ENCODE results near the gene BIN1.

The BIN1 gene, protein sequence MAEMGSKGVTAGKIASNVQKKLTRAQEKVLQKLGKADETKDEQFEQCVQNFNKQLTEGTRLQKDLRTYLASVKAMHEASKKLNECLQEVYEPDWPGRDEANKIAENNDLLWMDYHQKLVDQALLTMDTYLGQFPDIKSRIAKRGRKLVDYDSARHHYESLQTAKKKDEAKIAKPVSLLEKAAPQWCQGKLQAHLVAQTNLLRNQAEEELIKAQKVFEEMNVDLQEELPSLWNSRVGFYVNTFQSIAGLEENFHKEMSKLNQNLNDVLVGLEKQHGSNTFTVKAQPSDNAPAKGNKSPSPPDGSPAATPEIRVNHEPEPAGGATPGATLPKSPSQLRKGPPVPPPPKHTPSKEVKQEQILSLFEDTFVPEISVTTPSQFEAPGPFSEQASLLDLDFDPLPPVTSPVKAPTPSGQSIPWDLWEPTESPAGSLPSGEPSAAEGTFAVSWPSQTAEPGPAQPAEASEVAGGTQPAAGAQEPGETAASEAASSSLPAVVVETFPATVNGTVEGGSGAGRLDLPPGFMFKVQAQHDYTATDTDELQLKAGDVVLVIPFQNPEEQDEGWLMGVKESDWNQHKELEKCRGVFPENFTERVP

DNA sequence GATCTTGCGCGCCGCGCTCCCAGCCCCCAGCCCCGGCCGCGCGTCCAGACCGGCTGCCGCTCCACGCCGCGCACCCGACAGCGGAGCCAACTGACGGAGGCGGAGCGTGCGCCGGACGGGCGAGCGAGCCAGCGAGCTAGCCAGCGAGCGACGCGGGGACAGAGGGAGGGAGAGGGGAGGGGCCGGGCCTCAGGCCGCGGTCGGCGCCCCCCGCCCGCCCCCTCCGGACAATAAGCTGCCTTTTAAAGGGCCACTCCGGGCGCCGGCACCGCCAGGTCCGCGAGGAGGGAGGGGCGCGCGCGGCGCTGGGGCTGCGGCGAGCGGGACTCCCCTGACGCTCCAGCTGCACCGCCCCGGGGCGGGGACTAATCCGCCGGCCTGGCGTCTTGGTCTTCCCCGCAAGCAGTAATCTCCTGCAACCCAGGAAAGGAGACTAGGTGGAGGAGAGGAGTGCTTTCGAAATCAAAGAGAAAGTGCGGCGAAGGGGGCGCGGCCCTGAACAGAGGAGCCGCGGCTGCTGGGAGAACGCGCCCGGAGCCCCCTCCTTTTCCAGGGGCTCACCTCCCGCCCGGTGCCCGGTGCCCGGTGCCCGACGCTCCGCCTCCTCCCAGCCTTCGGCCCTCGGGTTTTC lies at the start of gene BIN1:
Gene BIN1, minus strand, starts transcription at position 164 of the 631 bp plus-strand sequence. CDS start 211 bp downstream, outside the sequence.
- no peak for FAIRE-seq

DNA sequence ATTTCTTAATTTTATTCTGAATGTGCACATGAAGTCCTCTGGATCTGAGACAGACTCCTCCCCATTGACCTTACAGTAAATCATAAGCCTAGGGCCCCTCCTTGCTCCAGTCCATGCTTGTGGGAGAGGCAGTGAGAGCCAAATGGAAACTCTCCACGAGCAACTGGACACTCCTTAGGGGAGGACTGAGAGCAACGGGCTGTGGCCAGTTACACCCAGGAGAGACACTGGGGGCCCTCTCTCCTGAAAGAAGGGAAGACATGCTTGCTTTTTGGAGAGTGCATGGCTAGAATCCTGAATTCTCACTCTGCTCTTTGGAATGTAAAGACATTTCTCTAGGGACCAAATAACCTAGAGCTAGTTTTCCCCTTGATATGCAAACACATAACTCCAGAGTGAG lies 49.0 kb upstream of the BIN1 start:
- FAIRE-seq: no peak

DNA sequence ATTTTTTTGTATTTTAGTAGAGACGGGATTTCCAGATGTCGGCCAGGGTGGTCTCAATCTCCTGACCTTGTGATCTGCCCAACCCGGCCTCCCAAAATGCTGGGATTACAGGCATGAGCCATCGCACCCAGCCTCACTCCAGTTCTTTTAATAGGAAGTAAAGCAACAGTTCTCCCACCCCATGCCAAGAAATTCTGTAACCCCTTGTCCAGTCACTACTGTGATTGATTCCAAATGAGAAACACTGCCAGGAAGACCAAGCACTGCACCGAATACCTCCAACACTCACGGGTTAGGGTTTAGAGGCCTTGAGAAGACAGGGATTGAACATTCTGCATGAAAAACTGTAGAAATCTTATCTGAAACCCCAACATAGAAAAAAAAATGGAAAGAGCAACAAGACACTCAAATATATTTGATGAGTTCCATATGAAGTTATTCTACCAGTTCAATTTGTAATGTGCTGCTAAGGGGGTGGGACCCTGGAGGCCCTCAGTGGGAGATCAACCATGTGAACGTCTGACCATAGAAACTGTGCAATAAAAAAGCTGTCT lies 48.2 kb upstream of the BIN1 start:
- peak; percentile 85 for FAIRE-seq

GRCh38 chr2:127154396-127154795 lies 47.4 kb upstream of the BIN1 start:
- FAIRE-seq: no peak

GRCh38 chr2:127153691-127154158 lies 46.8 kb upstream of the BIN1 start:
- no peak for FAIRE-seq

DNA sequence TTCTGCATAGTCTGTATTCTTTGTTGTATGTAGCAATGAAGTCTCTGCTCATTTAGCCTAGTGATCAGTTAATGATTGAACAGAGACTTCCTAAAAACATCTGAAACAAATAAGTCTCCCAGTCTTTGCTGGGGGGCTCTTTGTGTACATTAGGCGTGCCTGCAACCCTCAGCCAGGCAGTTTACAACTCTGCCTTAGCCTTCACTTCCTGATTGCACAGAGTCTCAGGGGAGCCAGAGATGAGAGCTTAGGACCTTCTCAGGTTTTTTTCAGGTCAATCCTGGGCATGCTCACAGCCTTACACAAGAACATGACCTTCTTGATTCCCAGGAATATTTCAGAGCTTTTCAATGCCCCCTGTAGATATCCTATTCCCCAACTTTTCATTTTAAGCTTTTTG lies 44.0 kb upstream of the BIN1 start:
- FAIRE-seq: no peak

GRCh38 chr2:127149384-127149783 lies 42.4 kb upstream of the BIN1 start:
- FAIRE-seq: no peak

DNA sequence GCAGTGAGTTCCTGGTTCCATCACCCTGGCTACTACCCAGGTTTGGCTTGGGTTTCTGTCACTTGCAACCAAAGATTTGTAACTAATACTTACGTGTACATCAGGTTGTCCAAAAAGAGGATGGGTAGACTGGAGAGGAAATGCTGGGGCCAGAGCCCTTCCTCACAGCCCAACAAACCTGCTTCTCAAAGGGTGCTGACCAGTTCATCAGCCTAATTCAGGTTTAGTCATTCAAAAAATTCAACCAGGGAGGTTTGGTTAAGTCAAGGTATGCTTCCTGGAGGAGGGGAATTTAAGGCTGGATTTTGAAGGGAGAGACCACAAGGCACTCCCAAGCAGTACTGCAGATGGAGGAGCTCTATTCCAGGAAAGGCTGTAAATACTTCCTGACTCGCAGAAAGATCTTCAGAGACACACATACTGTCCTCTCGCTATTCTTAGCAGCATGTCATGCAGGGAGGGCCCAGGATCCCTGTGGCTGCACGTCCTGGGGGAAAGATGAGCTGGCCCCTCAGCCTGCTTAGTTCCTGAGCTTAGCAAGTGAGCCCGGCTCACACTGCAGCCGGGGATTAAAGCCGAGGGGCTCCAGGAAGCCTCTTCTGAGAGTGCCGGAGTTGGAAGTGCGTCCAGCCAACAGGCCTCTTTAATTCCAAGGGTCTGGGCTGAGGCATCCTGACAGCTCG lies 40.0 kb upstream of the BIN1 start:
- no peak for FAIRE-seq

- no peak for FAIRE-seq
Observed at GRCh38 chr2:127146071-127146725, 39.2 kb upstream of the BIN1 start.

GRCh38 chr2:127145280-127145895 lies 38.4 kb upstream of the BIN1 start:
- FAIRE-seq: no peak

DNA sequence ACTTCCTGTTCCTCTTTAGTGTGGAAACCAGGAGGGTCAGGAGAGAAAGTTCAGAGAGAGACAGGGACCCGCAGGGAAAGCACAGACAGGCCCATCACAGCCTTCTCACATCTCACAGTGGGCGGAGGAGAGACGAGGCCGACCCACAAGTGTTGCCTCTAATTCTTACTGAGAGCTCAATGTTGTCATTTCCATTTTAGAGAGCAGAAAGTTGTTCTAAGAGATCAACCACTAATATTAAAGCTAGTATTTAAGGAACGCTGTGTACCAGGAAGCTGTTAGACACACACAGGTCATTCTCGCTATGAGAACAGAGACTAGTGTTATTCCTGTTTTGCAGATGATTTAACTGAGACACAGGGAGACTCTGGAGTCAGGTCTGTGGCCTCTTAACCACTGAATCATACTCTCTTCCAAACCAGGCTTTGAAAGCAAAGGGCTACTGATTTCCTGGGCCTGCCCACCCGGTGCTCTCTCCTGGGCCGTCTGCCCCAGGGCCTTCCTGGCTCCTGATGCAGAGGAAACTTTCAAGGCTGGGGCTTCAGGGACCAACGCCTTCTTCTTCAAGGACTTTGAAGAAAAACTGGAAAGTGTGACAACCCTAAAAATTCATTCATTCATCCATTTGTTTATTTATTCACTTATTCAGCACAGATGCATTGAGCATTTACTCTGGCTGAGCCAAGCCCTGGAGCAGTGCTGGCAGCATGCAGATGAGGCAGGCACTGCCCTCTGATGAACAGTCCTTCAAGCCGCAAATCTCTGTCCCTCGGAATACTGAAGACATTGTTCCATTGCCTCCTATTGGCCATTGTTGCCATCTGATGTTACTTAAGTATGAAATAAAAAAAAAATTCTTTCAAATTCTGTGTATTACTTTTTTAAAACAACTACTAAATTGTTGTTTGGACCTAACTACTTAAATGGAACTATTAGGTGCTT lies 37.2 kb upstream of the BIN1 start:
- no peak for FAIRE-seq

GRCh38 chr2:127142663-127143630 lies 36.0 kb upstream of the BIN1 start:
- FAIRE-seq: no peak

DNA sequence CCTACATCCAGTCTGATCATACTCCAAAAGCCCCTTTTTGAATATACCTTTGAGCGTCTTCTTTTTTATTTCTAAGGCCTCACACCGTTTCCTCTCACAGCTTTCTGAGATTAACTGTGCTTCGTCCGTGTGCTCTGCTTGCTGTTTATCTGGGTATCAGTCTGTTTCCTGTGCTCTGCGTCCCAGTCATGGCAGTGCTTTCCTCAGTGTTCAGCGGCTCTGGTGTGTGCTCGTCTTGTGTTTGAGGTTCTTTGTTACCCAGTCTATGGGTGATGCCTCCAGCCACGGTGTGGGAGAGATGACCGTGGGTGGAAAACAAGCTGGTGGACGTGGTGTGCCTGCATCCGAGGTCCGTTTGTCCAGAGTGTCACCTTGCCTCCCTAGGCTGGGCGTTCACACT lies 33.6 kb upstream of the BIN1 start:
- no peak for FAIRE-seq

GRCh38 chr2:127139766-127140165 lies 32.8 kb upstream of the BIN1 start:
- no peak for FAIRE-seq

GRCh38 chr2:127138281-127138680 lies 31.3 kb upstream of the BIN1 start:
- FAIRE-seq: no peak

GRCh38 chr2:127137741-127138140 lies 30.8 kb upstream of the BIN1 start:
- FAIRE-seq: no peak

DNA sequence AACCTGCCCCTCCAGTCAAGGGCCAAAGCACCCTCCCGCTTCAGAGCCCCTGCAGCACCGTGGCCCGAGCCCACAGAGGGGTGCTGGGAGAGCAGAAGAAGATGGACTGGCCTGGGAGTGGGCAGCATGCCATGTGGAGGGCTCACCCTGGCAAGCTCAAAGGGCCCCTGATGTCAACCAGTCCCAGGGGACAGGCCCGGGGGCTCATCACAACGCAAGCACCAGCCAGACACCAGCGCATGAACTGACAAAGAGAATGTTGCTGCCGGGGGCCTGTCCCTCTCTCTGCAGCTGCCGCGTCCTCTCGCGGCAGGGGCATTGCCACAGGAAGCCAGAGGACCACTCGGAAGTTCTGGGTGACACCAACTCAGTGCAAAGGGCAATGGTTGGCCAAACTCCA lies 30.3 kb upstream of the BIN1 start:
- no peak for FAIRE-seq

GRCh38 chr2:127134833-127135830 lies 28.2 kb upstream of the BIN1 start:
- no peak for FAIRE-seq

All from endometrium (tissue), 2 donors.